ENCODE results near the gene TCEAL7.

The TCEAL7 gene

GRCh38 chrX:103363046-103363445 is 33.0 kb downstream of the TCEAL7 start:
- Histone ChIP-seq H3K4me3 (ENCODE audit: low read length, poor library complexity, severe bottlenecking) (no peak overlapping the region), H3K9ac (ENCODE audit: low read depth, low read length, poor library complexity, severe bottlenecking) (no peak overlapping the region), H2AFZ (ENCODE audit: low read length) (no peak overlapping the region), H3K9me3 (ENCODE audit: insufficient read depth, low read depth, low read length) (no peaks in the 10 kb centered on the region), H3F3A (ENCODE audit: low read depth) (no peaks in the 10 kb centered on the region), H3K79me2 (ENCODE audit: insufficient read depth, low read length) (peaks cover under 1% of the 10 kb centered on the region; the same call in 1 of the 2 replicates), H3K4me2 (ENCODE audit: low read depth, low read length, poor library complexity, severe bottlenecking) (no peak overlapping the region), H3K9me2 (replicated peaks; ENCODE audit: low read depth, low read length) (no peaks in the 10 kb centered on the region), H4K20me1 (ENCODE audit: insufficient read depth, low read length, poor library complexity, severe bottlenecking) (no peaks in the 10 kb centered on the region), H3K36me3 (ENCODE audit: insufficient read depth, low read length) (no peaks in the 10 kb centered on the region), H3K27me3 (ENCODE audit: insufficient read depth, low read length, poor library complexity, severe bottlenecking) (no peaks in the 10 kb centered on the region), H3K4me1 (ENCODE audit: insufficient read depth, low read length, poor library complexity, severe bottlenecking) (peaks cover 11% of the 10 kb centered on the region)
- TF ChIP-seq CTCF (conservative IDR thresholded peaks at IDR 0.05; ENCODE audit: low read length) = no peak
- no peak for TF ChIP-seq EZH2phosphoT487 (IDR thresholded peaks at IDR 0.05; ENCODE audit: borderline replicate concordance)

DNA sequence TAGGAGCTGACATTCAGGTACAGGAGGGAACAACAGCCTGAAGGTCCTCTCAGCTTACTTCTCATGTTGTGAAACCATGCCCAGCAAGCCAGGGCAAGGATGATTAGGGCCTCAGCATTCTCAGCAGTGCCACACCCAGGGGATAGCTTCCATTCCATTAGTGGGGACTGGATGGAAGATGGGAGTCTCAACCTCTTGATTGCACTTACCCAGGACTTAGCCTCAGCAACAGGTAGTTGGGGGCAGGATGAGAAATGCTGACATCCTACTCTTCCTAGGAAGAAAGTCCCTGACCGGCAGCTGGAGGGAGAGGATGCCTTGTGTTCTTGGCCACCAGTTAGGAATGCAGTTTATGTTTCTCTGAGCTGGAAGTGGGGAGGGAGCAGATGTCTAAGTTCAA is 37.5 kb downstream of the TCEAL7 start:
- H4K20me1 ChIP-seq (ENCODE audit: insufficient read depth, low read length, poor library complexity, severe bottlenecking) = no peaks in the 10 kb centered on the region
- no peak for TF ChIP-seq CTCF (conservative IDR thresholded peaks at IDR 0.05; ENCODE audit: low read length)
- TF ChIP-seq EZH2phosphoT487 (IDR thresholded peaks at IDR 0.05; ENCODE audit: borderline replicate concordance) = no peak
- H3K36me3 ChIP-seq (ENCODE audit: insufficient read depth, low read length) = no peaks in the 10 kb centered on the region
- no peak overlapping the region for H3K4me3 ChIP-seq (ENCODE audit: low read length, poor library complexity, severe bottlenecking)
- no peak overlapping the region for H3K9ac ChIP-seq (ENCODE audit: low read depth, low read length, poor library complexity, severe bottlenecking)
- no peaks in the 10 kb centered on the region for H3K9me3 ChIP-seq (ENCODE audit: insufficient read depth, low read depth, low read length)
- H3K27me3 ChIP-seq (ENCODE audit: insufficient read depth, low read length, poor library complexity, severe bottlenecking) = no peaks in the 10 kb centered on the region
- H2AFZ ChIP-seq (ENCODE audit: low read length) = peak overlapping the region; percentile 60; the same call in 1 of the 2 replicates
- H3F3A ChIP-seq (ENCODE audit: low read depth) = no peaks in the 10 kb centered on the region
- H3K79me2 ChIP-seq (ENCODE audit: insufficient read depth, low read length) = no peaks in the 10 kb centered on the region
- no peaks in the 10 kb centered on the region for H3K9me2 ChIP-seq (replicated peaks; ENCODE audit: low read depth, low read length)
- H3K4me2 ChIP-seq (ENCODE audit: low read depth, low read length, poor library complexity, severe bottlenecking) = no peak overlapping the region
- H3K4me1 ChIP-seq (ENCODE audit: insufficient read depth, low read length, poor library complexity, severe bottlenecking) = peaks cover 19% of the 10 kb centered on the region

- Histone ChIP-seq H4K20me1 (ENCODE audit: insufficient read depth, low read length, poor library complexity, severe bottlenecking) (no peaks in the 10 kb centered on the region), H3K4me1 (ENCODE audit: insufficient read depth, low read length, poor library complexity, severe bottlenecking) (peaks cover 19% of the 10 kb centered on the region)
- TF ChIP-seq EZH2phosphoT487 (IDR thresholded peaks at IDR 0.05; ENCODE audit: borderline replicate concordance) = no peak
- TF ChIP-seq CTCF (conservative IDR thresholded peaks at IDR 0.05; ENCODE audit: low read length) = no peak
These were observed 39.4 kb downstream of the TCEAL7 start for GRCh38 chrX:103369479-103369878.

More at GRCh38 chrX:103369479-103369878, 39.4 kb downstream of the TCEAL7 start:
- no peaks in the 10 kb centered on the region for H3K79me2 ChIP-seq (ENCODE audit: insufficient read depth, low read length)
- peak overlapping the region; percentile 43 for H3K9ac ChIP-seq (ENCODE audit: low read depth, low read length, poor library complexity, severe bottlenecking)
- H3K27me3 ChIP-seq (ENCODE audit: insufficient read depth, low read length, poor library complexity, severe bottlenecking) = no peaks in the 10 kb centered on the region
- no peak overlapping the region for H3K4me3 ChIP-seq (ENCODE audit: low read length, poor library complexity, severe bottlenecking)
- no peaks in the 10 kb centered on the region for H3F3A ChIP-seq (ENCODE audit: low read depth)
- no peaks in the 10 kb centered on the region for H3K36me3 ChIP-seq (ENCODE audit: insufficient read depth, low read length)
- no peaks in the 10 kb centered on the region for H3K9me3 ChIP-seq (ENCODE audit: insufficient read depth, low read depth, low read length)
- H3K9me2 ChIP-seq (replicated peaks; ENCODE audit: low read depth, low read length) = no peaks in the 10 kb centered on the region
- H3K4me2 ChIP-seq (ENCODE audit: low read depth, low read length, poor library complexity, severe bottlenecking) = no peak overlapping the region
- 0 out of 2 replicates have a peak overlapping the region, but pooled peaks have one; percentile 36 for H2AFZ ChIP-seq (ENCODE audit: low read length)
